Loucy (cell line): ENCODE data around the gene RC3H1.
"Not testable (repeated sequence)": the region's sequence is repeated elsewhere in the genome, so short reads cannot be mapped to it uniquely, and the experiment has no call there.

Source experiments
- H2AFZ ChIP-seq: fragments of 200-600 bp; sonication (generic); 2 replicates; pipeline ENCODE4 v1.6.0; 2016; ENCODE audit warnings: antibody characterized with exemption, mild to moderate bottlenecking, low read length, moderate library complexity
- H3F3A ChIP-seq: fragments of 200-600 bp; 2 replicates; pipeline ENCODE4 v1.6.0; 2016; ENCODE audit warnings: antibody characterized with exemption, low read depth, mild to moderate bottlenecking
- H3K27me3 ChIP-seq: fragments of 200-600 bp; sonication (generic); 2 replicates; pipeline ENCODE4 v1.6.1; 2014; ENCODE audit warnings: low read length, mild to moderate bottlenecking; ENCODE audit not compliant: insufficient read depth, poor library complexity, severe bottlenecking
- H3K36me3 ChIP-seq: fragments of 200-600 bp; sonication (generic); 2 replicates; pipeline ENCODE4 v1.6.1; 2016; ENCODE audit warnings: low read length; ENCODE audit not compliant: insufficient read depth
- H3K4me1 ChIP-seq: fragments of 200-600 bp; sonication (generic); 2 replicates; pipeline ENCODE4 v1.5.1; 2014; ENCODE audit warnings: low read length, mild to moderate bottlenecking; ENCODE audit not compliant: insufficient read depth, poor library complexity, severe bottlenecking
- H3K4me2 ChIP-seq: fragments of 200-600 bp; sonication (generic); 2 replicates; pipeline ENCODE4 v1.6.0; 2014; ENCODE audit warnings: antibody characterized with exemption, low read length, low read depth, mild to moderate bottlenecking; ENCODE audit not compliant: poor library complexity, severe bottlenecking
- H3K4me3 ChIP-seq: fragments of 200-600 bp; sonication (generic); 2 replicates; pipeline ENCODE4 v1.5.1; 2014; ENCODE audit warnings: low read length, mild to moderate bottlenecking, mixed read lengths; ENCODE audit not compliant: poor library complexity, severe bottlenecking
- H3K79me2 ChIP-seq: fragments of 200-600 bp; sonication (generic); 2 replicates; pipeline ENCODE4 v1.6.1; 2014; ENCODE audit warnings: low read length; ENCODE audit not compliant: insufficient read depth
- H3K9ac ChIP-seq: fragments of 200-600 bp; sonication (generic); 2 replicates; pipeline ENCODE4 v1.6.0; 2014; ENCODE audit warnings: mild to moderate bottlenecking, low read depth, low read length, moderate library complexity; ENCODE audit not compliant: poor library complexity, severe bottlenecking
- H3K9me2 ChIP-seq: fragments of 200-600 bp; sonication (generic); replicated peaks from 2 replicates; pipeline ENCODE4 v1.6.1; 2016; ENCODE audit warnings: low read depth, low read length, mixed read lengths
- H3K9me3 ChIP-seq: fragments of 200-600 bp; sonication (generic); 2 replicates; pipeline ENCODE4 v1.6.1; 2014; ENCODE audit warnings: mild to moderate bottlenecking, antibody characterized with exemption, low read length, low read depth; ENCODE audit not compliant: insufficient read depth
- H4K20me1 ChIP-seq: fragments of 200-600 bp; sonication (generic); 2 replicates; pipeline ENCODE4 v1.6.0; 2014; ENCODE audit warnings: antibody characterized with exemption, low read length, mild to moderate bottlenecking; ENCODE audit not compliant: insufficient read depth, poor library complexity, severe bottlenecking
- EZH2phosphoT487 ChIP-seq: fragments of 200-600 bp; IDR thresholded peaks from 2 replicates; pipeline ENCODE4 v1.6.1; 2018; ENCODE audit warnings: antibody characterized with exemption, mild to moderate bottlenecking, moderate library complexity, borderline replicate concordance
- TF ChIP-seq, protein P1 (sequence below): fragments of 200-600 bp; sonication (generic); conservative IDR thresholded peaks from 2 replicates; pipeline ENCODE4 v1.5.1; 2014; ENCODE audit warnings: mild to moderate bottlenecking, antibody characterized with exemption, low read length

The RC3H1 gene

DNA sequence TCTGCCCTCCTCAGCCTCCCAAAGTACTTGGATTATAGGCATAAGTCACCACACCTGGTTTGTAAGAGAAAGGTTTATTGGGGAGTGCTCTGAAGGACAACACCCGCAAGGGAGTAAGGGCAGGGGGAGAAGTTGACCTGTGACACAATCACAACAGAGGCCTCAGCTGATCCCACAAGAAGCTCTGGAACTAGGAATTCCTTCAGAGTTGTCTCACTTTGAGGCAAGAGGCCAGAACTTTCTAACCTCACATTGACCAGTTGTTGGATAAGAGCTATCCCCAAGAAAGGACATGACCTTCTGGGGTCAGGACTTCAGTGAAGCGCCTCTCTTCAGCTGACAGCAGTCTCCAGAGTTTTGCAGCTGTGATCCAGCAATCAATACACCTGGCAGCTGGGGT lies 27.4 kb upstream of the RC3H1 start:
- Histone ChIP-seq H3K79me2 (no peaks in the 10 kb centered on the region), H3K27me3 (no peaks in the 10 kb centered on the region), H4K20me1 (no peaks in the 10 kb centered on the region), H3K4me2 (no peak overlapping the region), H3K4me1 (no peaks in the 10 kb centered on the region), H3K9me3 (no peaks in the 10 kb centered on the region), H3F3A (no peaks in the 10 kb centered on the region), H3K36me3 (no peaks in the 10 kb centered on the region), H2AFZ (no peak overlapping the region), H3K9me2 (no peaks in the 10 kb centered on the region), H3K9ac (no peak overlapping the region), H3K4me3 (no peak overlapping the region)
- no peak for TF ChIP-seq EZH2phosphoT487
- TF ChIP-seq, protein P1, sequence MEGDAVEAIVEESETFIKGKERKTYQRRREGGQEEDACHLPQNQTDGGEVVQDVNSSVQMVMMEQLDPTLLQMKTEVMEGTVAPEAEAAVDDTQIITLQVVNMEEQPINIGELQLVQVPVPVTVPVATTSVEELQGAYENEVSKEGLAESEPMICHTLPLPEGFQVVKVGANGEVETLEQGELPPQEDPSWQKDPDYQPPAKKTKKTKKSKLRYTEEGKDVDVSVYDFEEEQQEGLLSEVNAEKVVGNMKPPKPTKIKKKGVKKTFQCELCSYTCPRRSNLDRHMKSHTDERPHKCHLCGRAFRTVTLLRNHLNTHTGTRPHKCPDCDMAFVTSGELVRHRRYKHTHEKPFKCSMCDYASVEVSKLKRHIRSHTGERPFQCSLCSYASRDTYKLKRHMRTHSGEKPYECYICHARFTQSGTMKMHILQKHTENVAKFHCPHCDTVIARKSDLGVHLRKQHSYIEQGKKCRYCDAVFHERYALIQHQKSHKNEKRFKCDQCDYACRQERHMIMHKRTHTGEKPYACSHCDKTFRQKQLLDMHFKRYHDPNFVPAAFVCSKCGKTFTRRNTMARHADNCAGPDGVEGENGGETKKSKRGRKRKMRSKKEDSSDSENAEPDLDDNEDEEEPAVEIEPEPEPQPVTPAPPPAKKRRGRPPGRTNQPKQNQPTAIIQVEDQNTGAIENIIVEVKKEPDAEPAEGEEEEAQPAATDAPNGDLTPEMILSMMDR: no peak

DNA sequence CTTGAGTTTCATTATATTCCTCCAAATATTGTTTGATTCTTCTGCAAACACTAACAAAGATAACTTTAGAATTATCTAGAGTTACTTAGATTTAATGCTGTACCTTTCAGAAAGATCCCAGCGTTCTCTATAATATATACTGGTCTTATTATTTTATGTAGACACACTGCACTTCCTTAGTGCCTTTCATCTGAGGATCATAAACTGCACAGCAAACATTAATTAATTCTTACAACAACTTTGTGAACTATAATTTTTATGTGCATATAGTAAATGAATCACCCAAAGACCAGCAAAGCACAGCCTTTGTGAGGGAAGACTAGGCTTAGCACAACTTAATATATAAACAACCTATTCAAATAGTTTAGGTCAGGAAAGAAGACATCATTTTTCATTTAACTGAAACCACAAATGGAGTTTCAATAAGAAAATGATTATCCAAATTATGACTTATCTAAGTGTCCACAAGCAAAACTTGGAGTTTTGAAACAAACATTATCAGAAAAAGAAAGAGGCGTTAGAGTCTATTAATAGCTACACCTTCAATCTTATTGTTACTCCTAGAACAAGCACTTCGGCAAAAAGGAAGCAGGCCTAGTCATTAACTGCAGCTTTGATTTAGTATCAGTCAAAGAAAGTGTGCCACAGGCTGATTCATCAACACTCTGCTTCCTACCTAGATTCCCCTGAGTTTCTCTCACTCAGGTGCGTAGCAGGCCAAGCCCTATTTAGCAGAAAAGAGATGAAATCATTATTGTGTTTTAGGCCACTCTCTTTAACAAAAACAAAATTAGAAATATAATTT lies 22.5 kb upstream of the RC3H1 start:
- Histone ChIP-seq H3F3A (no peaks in the 10 kb centered on the region), H3K9ac (no peak overlapping the region), H2AFZ (no peak overlapping the region), H3K4me2 (no peak overlapping the region), H4K20me1 (no peaks in the 10 kb centered on the region), H3K36me3 (no peaks in the 10 kb centered on the region), H3K9me3 (no peaks in the 10 kb centered on the region), H3K9me2 (no peaks in the 10 kb centered on the region), H3K4me1 (no peaks in the 10 kb centered on the region), H3K79me2 (no peaks in the 10 kb centered on the region), H3K27me3 (no peaks in the 10 kb centered on the region), H3K4me3 (no peak overlapping the region)
- TF ChIP-seq EZH2phosphoT487: no peak
- TF ChIP-seq, protein P1: no peak

DNA sequence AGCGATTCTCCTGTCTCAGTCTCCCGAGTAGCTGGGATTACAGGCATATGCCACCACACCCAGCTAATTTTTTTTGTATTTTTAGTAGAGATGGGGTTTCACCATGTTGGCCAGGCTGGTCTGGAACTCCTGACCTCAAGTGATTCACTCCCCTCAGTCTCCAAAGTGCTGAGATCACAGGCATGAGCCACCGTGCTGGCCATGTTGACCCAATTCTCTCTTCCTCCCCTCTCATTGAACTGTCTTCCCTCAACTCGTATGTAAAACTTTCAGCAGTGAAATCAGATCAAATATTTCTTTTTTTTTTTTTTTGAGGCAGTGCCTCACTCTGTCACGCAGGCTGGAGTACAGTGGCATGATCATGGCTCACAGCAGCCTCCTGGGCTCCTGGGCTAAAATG lies 20.4 kb upstream of the RC3H1 start:
- not testable (repeated sequence) for H2AFZ ChIP-seq, H3K4me1 ChIP-seq, H3F3A ChIP-seq, H3K36me3 ChIP-seq, H3K27me3 ChIP-seq, H3K9me3 ChIP-seq, H3K9ac ChIP-seq, H3K9me2 ChIP-seq, H3K4me2 ChIP-seq, H3K79me2 ChIP-seq, H3K4me3 ChIP-seq, H4K20me1 ChIP-seq

DNA sequence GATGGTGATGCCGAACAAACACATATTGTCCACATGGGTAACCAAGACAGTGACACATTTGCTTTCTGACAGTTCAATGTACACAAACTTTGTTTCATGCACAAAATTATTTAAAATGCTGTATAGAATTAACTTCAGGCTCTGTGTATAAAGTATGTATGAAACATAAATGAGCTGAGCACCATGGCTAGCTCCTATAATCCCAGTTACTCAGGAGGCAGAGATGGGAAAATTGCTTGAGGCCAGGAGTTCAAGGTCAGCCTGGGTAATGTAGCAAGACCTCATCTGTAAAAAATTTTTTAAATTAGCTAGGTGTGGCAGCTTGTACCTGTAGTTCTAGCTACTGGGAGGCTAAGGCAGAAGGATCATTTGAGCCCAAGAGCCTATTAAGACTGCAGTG lies 19.2 kb upstream of the RC3H1 start:
- TF ChIP-seq EZH2phosphoT487: no peak
- TF ChIP-seq, protein P1: no peak
- no peaks in the 10 kb centered on the region for H3K4me1 ChIP-seq
- H3F3A ChIP-seq: no peaks in the 10 kb centered on the region
- H3K9me3 ChIP-seq: no peaks in the 10 kb centered on the region
- no peaks in the 10 kb centered on the region for H3K79me2 ChIP-seq
- H3K36me3 ChIP-seq: no peaks in the 10 kb centered on the region
- no peaks in the 10 kb centered on the region for H3K27me3 ChIP-seq
- no peaks in the 10 kb centered on the region for H3K9me2 ChIP-seq
- H2AFZ ChIP-seq: no peak overlapping the region
- H4K20me1 ChIP-seq: no peaks in the 10 kb centered on the region
- no peak overlapping the region for H3K4me3 ChIP-seq
- no peak overlapping the region for H3K9ac ChIP-seq
- H3K4me2 ChIP-seq: no peak overlapping the region
